Neutrophil (primary cell): Measurements from ENCODE around the gene MXI1.

Experiments used
- H3K27ac ChIP-seq: fragments of 200-600 bp; sonication (generic); 2 replicates; pipeline ENCODE4 v1.5.1; 2016; ENCODE audit warnings: mild to moderate bottlenecking, moderate library complexity
- H3K27me3 ChIP-seq: fragments of 200-600 bp; sonication (generic); 2 replicates; pipeline ENCODE4 v1.6.0; 2016; ENCODE audit warnings: mild to moderate bottlenecking
- H3K36me3 ChIP-seq: fragments of 200-600 bp; sonication (generic); 2 replicates; pipeline ENCODE4 v1.5.1; 2017
- H3K4me1 ChIP-seq, 2 experiments: fragments of 200-600 bp in 1 of 2; sonication (generic) in 1 of 2; 1 replicate in 1 of 2; 2 replicates in 1 of 2; pipeline versions ENCODE4 v1.5.1 to v1.6.1; 2013 to 2016; ENCODE audit warnings: low read depth in 1 of 2, low read length in 1 of 2, mild to moderate bottlenecking in 1 of 2, moderate library complexity in 1 of 2; ENCODE audit not compliant: control insufficient read depth in 1 of 2, insufficient read depth in 1 of 2
- H3K4me3 ChIP-seq, 2 experiments: fragments of 200-600 bp in 1 of 2; sonication (generic) in 1 of 2; 1 replicate in 1 of 2; 2 replicates in 1 of 2; pipeline ENCODE4 v1.5.1; 2013 to 2016; ENCODE audit warnings: low read depth in 1 of 2, low read length in 1 of 2, mild to moderate bottlenecking in 1 of 2, moderate library complexity in 1 of 2
- H3K9me3 ChIP-seq: fragments of 200-600 bp; sonication (generic); 2 replicates; pipeline ENCODE4 v1.5.1; 2016
- CTCF ChIP-seq: fragments of 200-600 bp; sonication (generic); IDR thresholded peaks from 2 replicates; pipeline ENCODE4 v1.5.1; 2016; ENCODE audit warnings: antibody characterized with exemption

Gene MXI1

GRCh38 chr10:110259317-110259716 is 51.9 kb downstream of the MXI1 start:
- TF ChIP-seq CTCF, result no peak

GRCh38 chr10:110260746-110261477 is 53.5 kb downstream of the MXI1 start:
- H3K27ac ChIP-seq, result no peak overlapping the region
- H3K9me3 ChIP-seq, result no peaks in the 10 kb centered on the region
- peaks cover 4% of the 10 kb centered on the region for H3K36me3 ChIP-seq
- peaks cover 0 to 3% of the 10 kb centered on the region in 2 experiments for H3K4me1 ChIP-seq
- H3K27me3 ChIP-seq, result no peaks in the 10 kb centered on the region
- no peak for TF ChIP-seq CTCF
- no peak overlapping the region for H3K4me3 ChIP-seq

More at GRCh38 chr10:110259317-110259716, 51.9 kb downstream of the MXI1 start:
- Histone ChIP-seq H3K9me3 (no peaks in the 10 kb centered on the region), H3K4me3 (no peak overlapping the region), H3K36me3 (peaks cover 4% of the 10 kb centered on the region), H3K27me3 (no peaks in the 10 kb centered on the region), H3K27ac (no peak overlapping the region), H3K4me1 (peaks cover 0 to 3% of the 10 kb centered on the region in 2 experiments)

GRCh38 chr10:110263164-110263563 is 55.8 kb downstream of the MXI1 start:
- no peaks in the 10 kb centered on the region for H3K27me3 ChIP-seq

GRCh38 chr10:110265573-110266193 is 58.3 kb downstream of the MXI1 start:
- no peak for TF ChIP-seq CTCF

More at GRCh38 chr10:110263164-110263563, 55.8 kb downstream of the MXI1 start:
- H3K9me3 ChIP-seq, result no peaks in the 10 kb centered on the region
- no peaks in the 10 kb centered on the region for H3K4me1 ChIP-seq
- H3K4me3 ChIP-seq, result no peak overlapping the region
- TF ChIP-seq CTCF, result no peak
- peaks cover 4% of the 10 kb centered on the region for H3K36me3 ChIP-seq
- no peak overlapping the region for H3K27ac ChIP-seq

GRCh38 chr10:110267276-110267675 is 59.9 kb downstream of the MXI1 start:
- Histone ChIP-seq H3K4me1 (peaks cover 0 to 12% of the 10 kb centered on the region in 2 experiments), H3K36me3 (no peaks in the 10 kb centered on the region), H3K27me3 (no peaks in the 10 kb centered on the region), H3K27ac (no peak overlapping the region), H3K9me3 (no peaks in the 10 kb centered on the region), H3K4me3 (no peak overlapping the region)
- TF ChIP-seq CTCF, result no peak

More at GRCh38 chr10:110265573-110266193, 58.3 kb downstream of the MXI1 start:
- Histone ChIP-seq H3K9me3 (no peaks in the 10 kb centered on the region), H3K27ac (no peak overlapping the region), H3K4me3 (no peak overlapping the region), H3K4me1 (peaks cover 0 to 12% of the 10 kb centered on the region in 2 experiments), H3K27me3 (no peaks in the 10 kb centered on the region), H3K36me3 (peaks cover 4% of the 10 kb centered on the region)
